GM12878 (cell line): ENCODE measurements around the gene LONRF3. TPM values are rescaled to one million over a fixed set of nuclear protein-coding genes. Genes with fewer than 3 reads are reported as not detected.
"Not testable (repeated sequence)": the region's sequence is repeated elsewhere in the genome, so short reads cannot be mapped to it uniquely, and the experiment has no call there.

Source experiments
- ATAC-seq: fragments of 200-7000 bp; cut with Tn5 transposase; 3 replicates; pipeline ENCODE4 v1.9.1; 2020; ENCODE audit warnings: mild to moderate bottlenecking, moderate library complexity
- BruUV-seq: library from RNA; stranded (reverse); fragments of 400-500 nt; replicated peaks from 2 replicates; lab custom pipeline; 2021; lab: Mats Ljungman, UMichigan
- CTCF ChIA-PET: fragments of 300-600 bp; sonication (Branson Sonifier 250); formaldehyde crosslinking; extraction: SDS; loops from one replicate; lab custom pipeline; 2021; ENCODE audit warnings: inconsistent platforms; lab: Yijun Ruan, JAX
- POLR2A ChIA-PET: fragments of 350-600 bp; formaldehyde crosslinking; extraction: SDS; loops from one replicate; lab custom pipeline; 2021; ENCODE audit warnings: inconsistent platforms; lab: Charles Lee
- RAD21 ChIA-PET: fragments of 300-600 bp; sonication (Branson Sonifier 250); formaldehyde crosslinking; loops from one replicate; lab custom pipeline; 2023; ENCODE audit warnings: antibody characterized with exemption; ENCODE audit not compliant: unreplicated experiment; lab: Charles Lee
- SMC1A ChIA-PET: fragments of 300-600 bp; sonication (Branson Sonifier 250); formaldehyde crosslinking; loops from one replicate; lab custom pipeline; 2023; ENCODE audit not compliant: unreplicated experiment, uncharacterized antibody; lab: Charles Lee
- DNase-seq: peaks from one replicate; pipeline ENCODE4 v3.0.0-alpha.2; 2011; ENCODE audit warnings: low read depth, low spot score
- FAIRE-seq: peaks from 3 replicates; lab custom pipeline; 2011; peaks lifted over from hg19 to GRCh38; lab: Jason Lieb, UNC
- H2AFZ ChIP-seq: 2 replicates; pipeline ENCODE4 v1.6.0; 2011; ENCODE audit warnings: low read depth, low read length, control low read depth; ENCODE audit not compliant: control insufficient read depth
- H3K27ac ChIP-seq: 2 replicates; pipeline ENCODE4 v1.5.1; 2011; ENCODE audit warnings: control low read depth; ENCODE audit not compliant: control insufficient read depth, insufficient read depth
- H3K27me3 ChIP-seq, 2 experiments: replicated peaks in 1 of 2; 2 replicates each; pipeline versions ENCODE4 v1.6.0 to v1.6.1; 2011; ENCODE audit warnings: low read length in 1 of 2; ENCODE audit not compliant: control insufficient read depth in 2 of 2, insufficient read depth in 2 of 2
- H3K36me3 ChIP-seq, 2 experiments: 2 replicates each; pipeline ENCODE4 v1.5.1; 2011; ENCODE audit warnings: low read length in 1 of 2; ENCODE audit not compliant: control insufficient read depth in 2 of 2, insufficient read depth in 2 of 2
- H3K4me1 ChIP-seq: 2 replicates; pipeline ENCODE4 v1.6.1; 2011; ENCODE audit warnings: mild to moderate bottlenecking, low read length, moderate library complexity, mixed read lengths; ENCODE audit not compliant: control insufficient read depth, insufficient read depth
- H3K4me2 ChIP-seq: 2 replicates; pipeline ENCODE4 v1.6.0; 2011; ENCODE audit warnings: control low read depth; ENCODE audit not compliant: control insufficient read depth, insufficient read depth
- H3K4me3 ChIP-seq: fragments of 200-600 bp; sonication (generic); 2 replicates; pipeline ENCODE4 v1.5.1; 2016
- H3K79me2 ChIP-seq: 2 replicates; pipeline ENCODE4 v1.6.0; 2011; ENCODE audit warnings: low read length; ENCODE audit not compliant: control insufficient read depth, insufficient read depth
- H3K9ac ChIP-seq: 2 replicates; pipeline ENCODE4 v1.8.0; 2011; ENCODE audit warnings: low read length, control low read depth, mixed read lengths; ENCODE audit not compliant: control insufficient read depth, insufficient read depth
- H3K9me3 ChIP-seq: replicated peaks from 3 replicates; pipeline ENCODE4 v1.5.1; 2011; ENCODE audit warnings: mild to moderate bottlenecking, low read length; ENCODE audit not compliant: control insufficient read depth, insufficient read depth
- H4K20me1 ChIP-seq: 2 replicates; pipeline ENCODE4 v1.6.0; 2011; ENCODE audit not compliant: control insufficient read depth, insufficient read depth
- CEBPZ ChIP-seq: fragments of 150-350 bp; IDR thresholded peaks from 2 replicates; pipeline ENCODE4 v1.6.1; 2016; ENCODE audit warnings: low read depth, low read length
- NR2F1 ChIP-seq: fragments of 450-650 bp; conservative IDR thresholded peaks from 2 replicates; pipeline ENCODE4 v1.6.1; 2017; ENCODE audit warnings: mild to moderate bottlenecking
- PAX5 ChIP-seq: IDR thresholded peaks from 2 replicates; pipeline ENCODE4 v1.6.1; 2011; ENCODE audit warnings: low read depth, low read length, borderline replicate concordance
- POU2F2 ChIP-seq: IDR thresholded peaks from 3 replicates; pipeline ENCODE4 v1.6.1; 2011; ENCODE audit warnings: low read depth, mild to moderate bottlenecking, low read length, borderline replicate concordance
- TCF3 ChIP-seq: IDR thresholded peaks from 2 replicates; pipeline ENCODE4 v1.6.1; 2012; ENCODE audit warnings: low read depth, mild to moderate bottlenecking, low read length, borderline replicate concordance; ENCODE audit not compliant: insufficient read depth
- WGBS: methylation state at CpG from one replicate; pipeline ENCODE4 v1.1.6; 2016; ENCODE audit warnings: low lambda C conversion rate; ENCODE audit not compliant: insufficient replicate concordance, insufficient coverage; ENCODE audit errors: missing lambda C conversion rate; 5-methylcytosine and 5-hydroxymethylcytosine counted together
- in situ Hi-C: fragments of 300-500 bp; cut with MboI; formaldehyde crosslinking; loops from 9 replicates; pipeline ENCODE4 v1.14.3; 2018; ENCODE audit warnings: mixed read lengths
- intact Hi-C: fragments of 100-400 bp; cut with micrococcal nuclease; formaldehyde crosslinking; loops from one replicate; pipeline ENCODE4 v1.14.2; 2022; ENCODE audit not compliant: unreplicated experiment
- polyA plus RNA-seq, 11 experiments: library from polyadenylated mRNA; depleted of rRNA in 4 of 11; unstranded in 6 of 11; stranded (reverse) in 5 of 11; fragments of >200 nt; fragmentation: Nextera tagmentation in 4 of 11; fragmentation: Illumina TruSeq in 1 of 11; extraction: Ambion mirVana in 4 of 11; extraction: Trizol in 1 of 11; gene quantifications; 1 replicate in 1 of 11; 2 replicates in 10 of 11; pipeline versions ENCODE4 v1.2.1 to v1.2.3, GENCODE V29; 2011 to 2016; ENCODE audit warnings: inconsistent platforms in 2 of 11, missing spikeins in 2 of 11, low read depth in 1 of 11
- total RNA-seq, 4 experiments: library from RNA; depleted of rRNA in 3 of 4; stranded (reverse); fragments of >200 nt in 3 of 4; fragmentation: Illumina TruSeq in 1 of 4; extraction: Trizol in 1 of 4; gene quantifications; 2 replicates each; pipeline versions ENCODE4 v1.2.1 to v1.2.3, GENCODE V29; 2013 to 2021
- TF ChIP-seq, protein P1 (sequence below): fragments of 450-650 bp; IDR thresholded peaks from 2 replicates; pipeline ENCODE4 v1.6.1; 2017; ENCODE audit warnings: mild to moderate bottlenecking, moderate library complexity

The LONRF3 gene
- total and polyA plus RNA-seq, 10 of the 15 experiments (the other 5 are each of a cell fraction or from before 2014, with no cell fraction given): 0.05 to 0.23 (median 0.09) TPM; not detected in 3

DNA sequence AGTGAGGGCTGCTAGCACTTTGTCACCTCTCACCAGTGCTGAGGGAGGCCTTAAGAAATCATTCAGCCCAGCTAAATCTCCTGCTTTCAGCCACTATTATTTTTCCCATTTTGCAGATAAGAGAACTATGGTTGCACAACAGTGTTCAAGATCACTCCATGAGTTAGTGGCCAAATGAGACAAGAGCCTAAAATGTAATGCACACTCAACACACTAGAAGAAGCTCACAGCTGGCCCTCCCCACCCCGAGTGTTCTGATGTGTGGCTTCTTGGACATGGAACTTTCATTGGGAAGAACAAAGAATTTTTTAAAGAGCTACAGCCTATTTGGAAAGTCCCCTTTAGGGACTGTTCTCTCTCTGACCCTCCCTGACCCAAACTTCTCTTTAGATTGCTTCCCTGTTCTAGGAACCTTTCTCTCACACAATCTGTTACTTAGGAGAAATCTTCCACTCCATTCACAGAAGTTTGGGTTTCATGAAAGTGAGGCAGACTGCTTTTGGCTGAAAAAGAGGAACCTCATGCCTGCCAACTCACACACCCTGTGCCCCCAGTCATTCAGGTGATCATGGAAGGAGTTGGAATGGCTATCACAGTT, 54.4 kb downstream of the LONRF3 start:
- no TSS peak for BruUV-seq
- no peak for ATAC-seq
- 0% methylated on average over 1 of the region's 1 CpG for WGBS
- ChIA-PET CTCF (interaction anchor here (0.6 kb wide), 1 partner anchor 60 kb away, joined by 3 read pairs; no protein-coding TSS in a partner anchor), RAD21 (no interaction called here), POLR2A (no interaction called here), SMC1A (no interaction called here)
- no peaks in the 10 kb centered on the region; the same call in 2 of the 3 replicates for H3K9me3 ChIP-seq
- H3K4me1 ChIP-seq: no peaks in the 10 kb centered on the region
- H3K79me2 ChIP-seq: no peaks in the 10 kb centered on the region
- no peaks in the 10 kb centered on the region for H4K20me1 ChIP-seq
- H3K36me3 ChIP-seq: no peaks in the 10 kb centered on the region
- no peak overlapping the region for H3K4me2 ChIP-seq
- H3K27ac ChIP-seq: no peak overlapping the region
- no peak for DNase-seq
- TF ChIP-seq PAX5 (no peak), POU2F2 (no peak), CEBPZ (no peak), NR2F1 (no peak), TCF3 (no peak)
- TF ChIP-seq, protein P1, sequence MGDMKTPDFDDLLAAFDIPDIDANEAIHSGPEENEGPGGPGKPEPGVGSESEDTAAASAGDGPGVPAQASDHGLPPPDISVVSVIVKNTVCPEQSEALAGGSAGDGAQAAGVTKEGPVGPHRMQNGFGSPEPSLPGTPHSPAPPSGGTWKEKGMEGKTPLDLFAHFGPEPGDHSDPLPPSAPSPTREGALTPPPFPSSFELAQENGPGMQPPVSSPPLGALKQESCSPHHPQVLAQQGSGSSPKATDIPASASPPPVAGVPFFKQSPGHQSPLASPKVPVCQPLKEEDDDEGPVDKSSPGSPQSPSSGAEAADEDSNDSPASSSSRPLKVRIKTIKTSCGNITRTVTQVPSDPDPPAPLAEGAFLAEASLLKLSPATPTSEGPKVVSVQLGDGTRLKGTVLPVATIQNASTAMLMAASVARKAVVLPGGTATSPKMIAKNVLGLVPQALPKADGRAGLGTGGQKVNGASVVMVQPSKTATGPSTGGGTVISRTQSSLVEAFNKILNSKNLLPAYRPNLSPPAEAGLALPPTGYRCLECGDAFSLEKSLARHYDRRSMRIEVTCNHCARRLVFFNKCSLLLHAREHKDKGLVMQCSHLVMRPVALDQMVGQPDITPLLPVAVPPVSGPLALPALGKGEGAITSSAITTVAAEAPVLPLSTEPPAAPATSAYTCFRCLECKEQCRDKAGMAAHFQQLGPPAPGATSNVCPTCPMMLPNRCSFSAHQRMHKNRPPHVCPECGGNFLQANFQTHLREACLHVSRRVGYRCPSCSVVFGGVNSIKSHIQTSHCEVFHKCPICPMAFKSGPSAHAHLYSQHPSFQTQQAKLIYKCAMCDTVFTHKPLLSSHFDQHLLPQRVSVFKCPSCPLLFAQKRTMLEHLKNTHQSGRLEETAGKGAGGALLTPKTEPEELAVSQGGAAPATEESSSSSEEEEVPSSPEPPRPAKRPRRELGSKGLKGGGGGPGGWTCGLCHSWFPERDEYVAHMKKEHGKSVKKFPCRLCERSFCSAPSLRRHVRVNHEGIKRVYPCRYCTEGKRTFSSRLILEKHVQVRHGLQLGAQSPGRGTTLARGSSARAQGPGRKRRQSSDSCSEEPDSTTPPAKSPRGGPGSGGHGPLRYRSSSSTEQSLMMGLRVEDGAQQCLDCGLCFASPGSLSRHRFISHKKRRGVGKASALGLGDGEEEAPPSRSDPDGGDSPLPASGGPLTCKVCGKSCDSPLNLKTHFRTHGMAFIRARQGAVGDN: no peak
- no peak overlapping the region for H3K4me3 ChIP-seq
- in situ Hi-C loops (no loop called here), intact Hi-C loops (no loop called here)
- no peak overlapping the region for H3K9ac ChIP-seq
- H2AFZ ChIP-seq: no peak overlapping the region
- H3K27me3 ChIP-seq: no peaks in the 10 kb centered on the region; a peak in 1 of 4 replicates
- no peak for FAIRE-seq

DNA sequence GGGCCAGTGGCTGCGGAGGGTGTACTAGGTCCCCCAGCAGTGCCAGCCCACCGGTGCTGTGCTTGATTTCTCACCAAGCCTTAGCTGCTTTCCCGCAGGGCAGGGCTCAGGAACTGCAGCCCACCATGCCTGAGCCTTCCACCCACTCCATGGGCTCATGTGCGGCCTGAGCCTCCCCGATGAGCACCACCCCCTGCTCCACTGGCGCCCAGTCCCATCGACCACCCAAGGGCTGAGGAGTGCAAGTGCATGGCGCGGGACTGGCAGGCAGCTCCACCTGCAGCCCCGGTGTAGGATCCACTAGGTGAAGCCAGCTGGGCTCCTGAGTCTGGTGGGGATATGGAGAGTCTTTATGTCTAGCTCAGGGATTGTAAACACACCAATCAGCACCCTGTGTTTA, 55.2 kb downstream of the LONRF3 start:
- FAIRE-seq, H3K4me1 ChIP-seq, BruUV-seq, H3K27me3 ChIP-seq, H4K20me1 ChIP-seq, CTCF ChIA-PET, H3K9ac ChIP-seq, DNase-seq, H3K79me2 ChIP-seq, ATAC-seq, POLR2A ChIA-PET, H3K27ac ChIP-seq, RAD21 ChIA-PET, in situ Hi-C loops, H2AFZ ChIP-seq, H3K4me2 ChIP-seq, SMC1A ChIA-PET, H3K4me3 ChIP-seq, H3K9me3 ChIP-seq, H3K36me3 ChIP-seq, intact Hi-C loops: not testable (repeated sequence)
- 60% methylated on average over 10 of the region's 10 CpGs for WGBS
